HepG2 (cell line): ENCODE measurements around the gene GGTA1. TPM values are rescaled to one million over a fixed set of nuclear protein-coding genes. Genes with fewer than 3 reads are reported as not detected.
"Not testable (repeated sequence)": the region's sequence is repeated elsewhere in the genome, so short reads cannot be mapped to it uniquely, and the experiment has no call there.

Experiments used
- ATAC-seq: fragments of 200-7000 bp; cut with Tn5 transposase; 3 replicates; pipeline ENCODE4 v1.9.1; 2020; ENCODE audit warnings: mild to moderate bottlenecking, moderate library complexity
- BruUV-seq: library from RNA; stranded (reverse); fragments of 400-500 nt; replicated peaks from 2 replicates; lab custom pipeline; 2021; lab: Mats Ljungman, UMichigan
- CTCF ChIA-PET: fragments of 300-600 bp; formaldehyde crosslinking; extraction: SDS; loops from one replicate; lab custom pipeline; 2021; ENCODE audit warnings: low total read pairs, inconsistent platforms, low intra/inter-chr PET ratio; lab: Yijun Ruan, JAX
- POLR2A ChIA-PET: fragments of 350-600 bp; sonication (Branson Sonifier 250); formaldehyde crosslinking; loops from one replicate; lab custom pipeline; 2020; ENCODE audit warnings: antibody characterized with exemption, inconsistent platforms; lab: Yijun Ruan, JAX
- DNase-seq: peaks from one replicate; pipeline ENCODE4 v3.0.0-alpha.2; 2015; ENCODE audit warnings: low spot score
- FAIRE-seq: peaks from 3 replicates; lab custom pipeline; 2011; peaks lifted over from hg19 to GRCh38; lab: Jason Lieb, UNC
- H2AFZ ChIP-seq: one replicate; pipeline ENCODE4 v1.6.1; 2011; ENCODE audit warnings: low read length, inconsistent platforms
- H3K27ac ChIP-seq: fragments of 300-600 bp; 3 replicates; pipeline ENCODE4 v1.8.0; 2011; ENCODE audit warnings: mixed run types, mild to moderate bottlenecking, mixed read lengths, low read length, inconsistent platforms; ENCODE audit not compliant: insufficient read depth; ENCODE audit errors: extremely low read length
- H3K27me3 ChIP-seq, 2 experiments: fragments of 200-600 bp in 1 of 2; 2 replicates in 1 of 2; 3 replicates in 1 of 2; pipeline versions ENCODE4 v1.6.0 to v1.8.0; 2011; ENCODE audit warnings: low read length in 2 of 2, mild to moderate bottlenecking in 2 of 2, moderate library complexity in 2 of 2, inconsistent platforms in 1 of 2; ENCODE audit not compliant: insufficient read depth in 2 of 2, control insufficient read depth in 1 of 2
- H3K36me3 ChIP-seq, 2 experiments: fragments of 200-600 bp in 1 of 2; replicated peaks in 1 of 2; 2 replicates in 1 of 2; 3 replicates in 1 of 2; pipeline versions ENCODE4 v1.5.1 to v1.8.0; 2011; ENCODE audit warnings: low read length in 2 of 2, inconsistent platforms in 1 of 2; ENCODE audit not compliant: insufficient read depth in 2 of 2, control insufficient read depth in 1 of 2
- H3K4me1 ChIP-seq: 2 replicates; pipeline ENCODE4 v1.5.1; 2012; ENCODE audit warnings: low read length, inconsistent platforms; ENCODE audit not compliant: insufficient read depth
- H3K4me2 ChIP-seq: 2 replicates; pipeline ENCODE4 v1.6.0; 2011; ENCODE audit warnings: low read depth, low read length, inconsistent platforms
- H3K4me3 ChIP-seq, 3 experiments: fragments of 200-600 bp in 1 of 3; sonication (generic), shearing (Covaris generic) in 1 of 3; replicated peaks in 1 of 3; 2 replicates each; pipeline ENCODE4 v1.5.1; 2011 to 2016; ENCODE audit warnings: low read length in 3 of 3, inconsistent platforms in 2 of 3, low read depth in 2 of 3, mild to moderate bottlenecking in 2 of 3, control low read depth in 1 of 3, mixed read lengths in 1 of 3; ENCODE audit not compliant: insufficient read depth in 1 of 3
- H3K79me2 ChIP-seq: one replicate; pipeline ENCODE4 v1.6.1; 2011; ENCODE audit warnings: low read length, inconsistent platforms; ENCODE audit not compliant: insufficient read depth
- H3K9ac ChIP-seq: 2 replicates; pipeline ENCODE4 v1.6.0; 2011; ENCODE audit warnings: mild to moderate bottlenecking, low read depth, low read length, inconsistent platforms; ENCODE audit not compliant: insufficient read depth
- H3K9me3 ChIP-seq: 2 replicates; pipeline ENCODE4 v1.5.1; 2012; ENCODE audit warnings: mild to moderate bottlenecking, low read length
- H4K20me1 ChIP-seq: 2 replicates; pipeline ENCODE4 v1.6.0; 2011; ENCODE audit warnings: inconsistent platforms, mild to moderate bottlenecking, low read length, moderate library complexity; ENCODE audit not compliant: insufficient read depth
- NFE2 ChIP-seq: sonication (generic); formaldehyde crosslinking; IDR thresholded peaks from 2 replicates; pipeline ENCODE4 v1.4.0; 2020; ENCODE audit warnings: missing genetic modification reagents
- REST ChIP-seq, 2 experiments: IDR thresholded peaks; 2 replicates each; pipeline ENCODE4 v1.6.1; 2011 to 2012; ENCODE audit warnings: low read length in 2 of 2, borderline replicate concordance in 1 of 2, low read depth in 1 of 2, mild to moderate bottlenecking in 1 of 2, moderate library complexity in 1 of 2
- WGBS: methylation state at CpG from one replicate; pipeline ENCODE4 v1.1.6; 2017; ENCODE audit warnings: low lambda C conversion rate; 5-methylcytosine and 5-hydroxymethylcytosine counted together
- in situ Hi-C: cut with HindIII; loops from 2 replicates; pipeline ENCODE4 v1.10.0; 2017; ENCODE audit warnings: low pct_unique_long_range_greater_than_20kb; ENCODE audit not compliant: extremely low pct_ligation_motif_present
- intact Hi-C: fragments of 100-400 bp; cut with micrococcal nuclease; formaldehyde crosslinking; loops from one replicate; pipeline ENCODE4 v1.10.0; 2022; ENCODE audit not compliant: unreplicated experiment
- polyA plus RNA-seq, 8 experiments: library from polyadenylated mRNA; depleted of rRNA in 3 of 8; stranded (reverse) in 7 of 8; unstranded in 1 of 8; fragments of >200 nt; fragmentation: Illumina TruSeq in 4 of 8; extraction: Trizol in 4 of 8; gene quantifications; 2 replicates each; pipeline versions ENCODE4 v1.2.1 to v1.2.3, GENCODE V29; 2011 to 2016; ENCODE audit warnings: low read depth in 4 of 8, missing spikeins in 1 of 8, mixed read lengths in 1 of 8; ENCODE audit not compliant: insufficient read depth in 1 of 8
- total RNA-seq, 5 experiments: library from RNA; depleted of rRNA; stranded (reverse); fragments of >200 nt; fragmentation: Illumina TruSeq; extraction: Trizol; gene quantifications; 2 replicates each; pipeline ENCODE4 v1.2.3, GENCODE V29; 2016; ENCODE audit warnings: low read depth in 1 of 5

Gene GGTA1
- total and polyA plus RNA-seq, 2 of the 13 experiments (the other 11 are each of a cell fraction or from before 2014, with no cell fraction given): not detected

GRCh38 chr9:121459513-121459912 lies 40.1 kb downstream of the GGTA1 start:
- H3K27me3 ChIP-seq: peaks cover 3 to 36% of the 10 kb centered on the region in 2 experiments; a peak in 4 of 5 replicates
- in situ Hi-C loops: no loop called here
- TF ChIP-seq REST (IDR thresholded peaks at IDR 0.05; ENCODE audit: borderline replicate concordance in 1 of 2, low read depth in 1 of 2, low read length in 2 of 2): peak in 1 of 2 experiments; percentile 72
- no peak for TF ChIP-seq NFE2
- TF ChIP-seq, all 625 proteins: peak for 1
- ChIA-PET CTCF (no interaction called here), POLR2A (no interaction called here)
- DNase-seq (no peak), FAIRE-seq (no peak), ATAC-seq (no peak)
- no peaks in the 10 kb centered on the region for H4K20me1 ChIP-seq
- 0% methylated on average over 1 of the region's 1 CpG for WGBS
- H3K27ac ChIP-seq: no peak overlapping the region
- H3K9ac ChIP-seq: no peak overlapping the region
- no TSS peak for BruUV-seq
- H3K4me1 ChIP-seq: no peaks in the 10 kb centered on the region
- H3K9me3 ChIP-seq: no peaks in the 10 kb centered on the region
- intact Hi-C loops: no loop called here
- no peak overlapping the region for H3K4me3 ChIP-seq
- no peak overlapping the region for H3K4me2 ChIP-seq
- H3K36me3 ChIP-seq: no peaks in the 10 kb centered on the region
- H2AFZ ChIP-seq: no peak overlapping the region
- no peaks in the 10 kb centered on the region for H3K79me2 ChIP-seq

GRCh38 chr9:121458449-121458848 lies 41.2 kb downstream of the GGTA1 start:
- POLR2A ChIA-PET, H3K4me1 ChIP-seq, ATAC-seq, H2AFZ ChIP-seq, H3K4me3 ChIP-seq, H4K20me1 ChIP-seq, H3K4me2 ChIP-seq, H3K79me2 ChIP-seq, H3K9ac ChIP-seq, H3K27ac ChIP-seq, CTCF ChIA-PET, H3K9me3 ChIP-seq, BruUV-seq, DNase-seq, FAIRE-seq, H3K36me3 ChIP-seq, intact Hi-C loops, in situ Hi-C loops: not testable (repeated sequence)
- H3K27me3 ChIP-seq: peaks cover 3 to 37% of the 10 kb centered on the region in 2 experiments; a peak in 4 of 5 replicates
- WGBS: 64% methylated on average over 4 of the region's 4 CpGs
